ENCODE results near the gene PBX3. TPM values are rescaled to one million over a fixed set of nuclear protein-coding genes. Genes with fewer than 3 reads are reported as not detected.

The PBX3 gene
- total and polyA plus RNA-seq, 7 donors = 4.2 to 12.7 (median 6.6) TPM

DNA sequence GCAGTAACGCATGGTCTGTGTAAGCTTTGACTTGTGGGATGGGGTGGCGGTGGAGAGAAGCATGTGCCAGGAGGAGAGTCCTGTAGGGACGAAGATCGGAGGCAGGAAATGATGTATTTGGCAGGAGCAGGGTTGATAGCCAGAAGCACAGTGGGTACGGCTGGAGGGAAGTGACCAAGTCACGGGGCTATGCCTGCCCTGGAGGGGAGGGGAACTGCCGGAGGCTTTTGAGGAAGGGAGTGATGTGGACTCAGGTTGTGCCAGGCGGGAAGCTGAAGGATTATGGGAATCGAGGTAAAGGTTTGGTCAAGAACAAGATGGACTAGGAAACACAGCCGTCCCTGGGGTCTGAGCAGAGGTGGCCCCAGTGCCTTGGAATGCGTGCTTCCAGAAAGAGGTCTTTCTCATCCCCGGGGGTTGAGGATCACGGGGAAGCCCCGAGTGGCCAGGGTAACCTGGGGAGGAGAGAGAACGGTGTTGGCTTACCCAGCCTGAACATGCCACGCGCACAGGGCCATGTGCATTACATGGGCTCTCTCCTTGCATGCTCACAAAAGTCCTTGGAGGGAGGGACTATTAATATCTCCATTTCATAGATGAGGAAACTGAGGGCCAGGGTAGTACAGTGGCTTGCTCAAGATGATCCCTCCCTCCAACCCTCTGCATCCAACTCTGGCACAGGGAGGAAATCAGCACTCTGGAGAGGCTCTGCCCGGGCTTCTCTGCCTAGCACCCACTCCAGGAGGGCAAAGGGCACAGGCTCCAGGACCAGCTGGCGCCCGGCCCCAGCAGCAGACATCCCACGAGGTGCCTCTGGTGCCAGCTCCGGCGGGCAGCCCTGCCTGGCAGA lies 253.8 kb downstream of the PBX3 start:
- Histone ChIP-seq H3K4me3 (no peak overlapping the region), H3K36me3 (ENCODE audit: insufficient read depth in 1 of 2, low read depth in 1 of 2) (no peaks in the 10 kb centered on the region), H3K4me1 (no peaks in the 10 kb centered on the region), H3K27ac (no peak overlapping the region), H3K27me3 (ENCODE audit: insufficient read depth in 3 of 3, low read length in 2 of 3) (peaks cover 0 to 3% (median 2%) of the 10 kb centered on the region in 3 donors), H3K9me3 (no peaks in the 10 kb centered on the region)
- WGBS, 3 donors = 60 to 66% (median 65%) methylated on average over 22 to 23 of the region's 23 CpGs
- DNase-seq (peak in 1 of 2 donors; percentile 26), ATAC-seq (no peak)
- TF ChIP-seq, protein P1, sequence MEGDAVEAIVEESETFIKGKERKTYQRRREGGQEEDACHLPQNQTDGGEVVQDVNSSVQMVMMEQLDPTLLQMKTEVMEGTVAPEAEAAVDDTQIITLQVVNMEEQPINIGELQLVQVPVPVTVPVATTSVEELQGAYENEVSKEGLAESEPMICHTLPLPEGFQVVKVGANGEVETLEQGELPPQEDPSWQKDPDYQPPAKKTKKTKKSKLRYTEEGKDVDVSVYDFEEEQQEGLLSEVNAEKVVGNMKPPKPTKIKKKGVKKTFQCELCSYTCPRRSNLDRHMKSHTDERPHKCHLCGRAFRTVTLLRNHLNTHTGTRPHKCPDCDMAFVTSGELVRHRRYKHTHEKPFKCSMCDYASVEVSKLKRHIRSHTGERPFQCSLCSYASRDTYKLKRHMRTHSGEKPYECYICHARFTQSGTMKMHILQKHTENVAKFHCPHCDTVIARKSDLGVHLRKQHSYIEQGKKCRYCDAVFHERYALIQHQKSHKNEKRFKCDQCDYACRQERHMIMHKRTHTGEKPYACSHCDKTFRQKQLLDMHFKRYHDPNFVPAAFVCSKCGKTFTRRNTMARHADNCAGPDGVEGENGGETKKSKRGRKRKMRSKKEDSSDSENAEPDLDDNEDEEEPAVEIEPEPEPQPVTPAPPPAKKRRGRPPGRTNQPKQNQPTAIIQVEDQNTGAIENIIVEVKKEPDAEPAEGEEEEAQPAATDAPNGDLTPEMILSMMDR (IDR thresholded peaks at IDR 0.05) = no peak
- intact Hi-C loops (cut with DNase I) = no loop called here

DNA sequence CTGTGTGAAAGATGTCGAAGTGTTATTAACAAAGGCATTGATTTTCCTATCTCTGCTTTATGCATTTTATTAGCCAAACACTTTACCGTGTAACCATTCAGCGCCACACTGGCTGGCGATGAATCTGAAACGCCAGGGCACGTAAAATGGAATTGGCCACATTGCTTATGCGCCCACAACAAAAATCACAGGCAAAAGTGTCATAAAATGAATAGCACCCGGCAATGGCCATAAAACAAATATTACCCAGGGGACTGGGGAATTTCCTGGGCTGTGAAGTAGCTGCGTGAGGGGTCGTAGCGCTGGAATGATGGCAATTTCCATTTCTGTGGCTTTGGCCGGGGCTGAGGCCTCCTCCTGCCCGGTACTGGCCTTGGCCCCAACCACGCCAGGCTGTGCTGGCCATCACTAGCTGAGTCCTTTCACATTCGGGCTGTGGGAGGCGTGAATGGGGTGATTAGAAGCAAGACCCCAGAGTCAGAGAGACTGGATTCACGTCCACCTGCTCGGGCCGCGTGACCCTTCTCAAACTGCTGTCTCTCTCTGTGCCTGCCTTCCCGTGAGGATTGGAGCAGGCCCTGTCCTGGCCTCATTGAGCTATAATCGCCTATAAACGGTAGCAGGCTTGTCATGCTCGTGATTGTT lies 254.5 kb downstream of the PBX3 start:
- no peak for ATAC-seq
- Histone ChIP-seq H3K27ac (no peak overlapping the region), H3K36me3 (ENCODE audit: insufficient read depth in 1 of 2, low read depth in 1 of 2) (no peaks in the 10 kb centered on the region), H3K27me3 (ENCODE audit: insufficient read depth in 3 of 3, low read length in 2 of 3) (peaks cover 0 to 3% (median 2%) of the 10 kb centered on the region in 3 donors), H3K9me3 (no peaks in the 10 kb centered on the region), H3K4me3 (no peak overlapping the region), H3K4me1 (no peaks in the 10 kb centered on the region)
- intact Hi-C loops (cut with DNase I) = no loop called here
- 50 to 58% (median 58%) methylated on average over 24 of the region's 24 CpGs for WGBS, 3 donors
- DNase-seq = peak in 1 of 2 donors; percentile 12
- TF ChIP-seq, protein P1 (IDR thresholded peaks at IDR 0.05) = no peak

DNA sequence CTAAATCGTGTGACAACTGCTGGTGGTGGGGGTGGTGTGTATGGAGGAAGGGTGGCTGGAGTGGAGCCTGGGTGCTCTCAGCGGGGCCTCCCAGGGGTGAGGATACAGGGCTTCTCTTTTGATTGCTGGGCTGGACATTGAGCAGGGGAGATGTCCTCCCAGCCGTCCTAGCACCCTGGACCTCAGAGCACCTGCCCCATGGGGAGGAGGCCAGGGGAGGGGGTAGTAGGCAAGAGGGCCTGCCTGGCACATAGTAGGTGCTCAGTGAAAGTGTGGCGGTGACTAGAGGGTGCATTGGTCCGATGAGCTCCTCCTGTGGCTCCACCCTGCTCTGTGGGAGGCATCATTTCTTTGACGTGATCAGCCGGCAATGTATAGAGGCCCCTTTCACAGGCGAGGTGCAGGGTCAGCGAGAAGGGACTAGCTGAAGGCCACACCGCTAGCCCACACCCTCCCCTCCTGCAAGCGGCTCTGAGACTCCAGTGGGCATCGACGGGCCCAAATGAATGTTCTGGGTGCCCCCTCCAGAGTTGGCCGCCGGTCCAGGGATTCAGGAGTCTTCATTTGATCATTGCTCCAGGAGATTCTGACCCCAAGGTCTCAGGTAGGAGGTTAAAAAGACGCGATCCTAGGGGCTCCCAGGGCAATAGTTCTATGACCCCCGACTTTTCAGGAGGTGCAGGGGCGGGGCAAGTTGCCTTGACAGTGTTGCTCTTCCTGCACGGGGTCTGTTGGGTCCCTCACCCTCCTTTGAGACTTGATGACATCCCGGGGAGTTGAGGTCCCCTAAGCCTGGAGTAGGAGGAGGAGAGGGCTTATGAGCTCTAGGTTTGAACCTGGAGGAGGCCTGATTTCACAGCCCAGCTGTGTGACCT lies 255.5 kb downstream of the PBX3 start:
- H3K27me3 ChIP-seq (ENCODE audit: insufficient read depth in 3 of 3, low read length in 2 of 3) = peaks cover 0 to 2% (median 0%) of the 10 kb centered on the region in 3 donors

DNA sequence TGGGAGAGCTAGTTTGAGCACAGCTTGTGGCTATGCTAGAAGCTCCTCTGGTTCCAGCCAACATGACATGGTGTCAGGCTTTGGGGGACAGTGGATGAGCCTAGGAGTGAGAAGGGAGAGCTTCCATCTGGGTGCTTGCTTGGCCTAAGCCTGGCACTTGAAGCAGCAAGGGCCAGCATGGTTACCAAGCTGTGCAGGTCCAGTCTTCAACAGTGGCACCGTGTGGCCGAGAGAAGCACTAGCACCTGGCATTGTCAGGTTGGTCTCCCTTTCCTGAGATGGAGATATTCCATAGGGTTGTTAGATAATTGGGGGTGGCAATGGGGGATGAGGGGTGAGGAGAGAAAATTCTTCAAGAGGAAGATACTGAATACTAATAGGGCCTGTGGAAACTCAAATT lies 261.9 kb downstream of the PBX3 start:
- H3K27me3 ChIP-seq (ENCODE audit: insufficient read depth in 3 of 3, low read length in 2 of 3) = peaks cover 0 to 7% (median 3%) of the 10 kb centered on the region in 3 donors
- H3K4me3 ChIP-seq = no peak overlapping the region
- DNase-seq (no peak), ATAC-seq (no peak)
- intact Hi-C loops (cut with DNase I) = no loop called here
- H3K9me3 ChIP-seq = peaks cover 12% of the 10 kb centered on the region
- TF ChIP-seq, protein P1 (IDR thresholded peaks at IDR 0.05) = no peak
- no peaks in the 10 kb centered on the region for H3K4me1 ChIP-seq
- no peaks in the 10 kb centered on the region for H3K36me3 ChIP-seq (ENCODE audit: insufficient read depth in 1 of 2, low read depth in 1 of 2)
- no peak overlapping the region for H3K27ac ChIP-seq
- 93 to 98% (median 96%) methylated on average over 2 of the region's 2 CpGs for WGBS, 3 donors

More for the DNA sequence above, 255.5 kb downstream of the PBX3 start:
- DNase-seq (peak in 1 of 2 donors; percentile 39), ATAC-seq (no peak)
- no peaks in the 10 kb centered on the region for H3K4me1 ChIP-seq
- H3K36me3 ChIP-seq (ENCODE audit: insufficient read depth in 1 of 2, low read depth in 1 of 2) = no peaks in the 10 kb centered on the region
- TF ChIP-seq, protein P1 (IDR thresholded peaks at IDR 0.05) = no peak
- no peak overlapping the region for H3K27ac ChIP-seq
- intact Hi-C loops (cut with DNase I) = no loop called here
- WGBS, 3 donors = 86 to 87% (median 87%) methylated on average over 20 to 21 of the region's 21 CpGs
- no peak overlapping the region for H3K4me3 ChIP-seq
- H3K9me3 ChIP-seq = no peaks in the 10 kb centered on the region

All from psoas muscle (tissue), 8 donors.